HFF-Myc (cell line): ENCODE measurements around the gene VPS39.

ENCODE experiments used
- DNase-seq: peaks from one replicate; pipeline ENCODE4 v3.0.0-alpha.2; 2011; ENCODE audit warnings: low read depth; ENCODE audit errors: extremely low read depth
- H3K4me3 ChIP-seq: replicated peaks from 2 replicates; pipeline ENCODE4 v1.5.1; 2011; ENCODE audit warnings: low read depth, mild to moderate bottlenecking, control low read depth, low read length
- TF ChIP-seq, protein P1 (sequence below): IDR thresholded peaks from 2 replicates; pipeline ENCODE4 v1.5.1; 2012; ENCODE audit warnings: mild to moderate bottlenecking, low read depth, low read length, control low read depth; ENCODE audit errors: missing control alignments

VPS39 gene, protein sequence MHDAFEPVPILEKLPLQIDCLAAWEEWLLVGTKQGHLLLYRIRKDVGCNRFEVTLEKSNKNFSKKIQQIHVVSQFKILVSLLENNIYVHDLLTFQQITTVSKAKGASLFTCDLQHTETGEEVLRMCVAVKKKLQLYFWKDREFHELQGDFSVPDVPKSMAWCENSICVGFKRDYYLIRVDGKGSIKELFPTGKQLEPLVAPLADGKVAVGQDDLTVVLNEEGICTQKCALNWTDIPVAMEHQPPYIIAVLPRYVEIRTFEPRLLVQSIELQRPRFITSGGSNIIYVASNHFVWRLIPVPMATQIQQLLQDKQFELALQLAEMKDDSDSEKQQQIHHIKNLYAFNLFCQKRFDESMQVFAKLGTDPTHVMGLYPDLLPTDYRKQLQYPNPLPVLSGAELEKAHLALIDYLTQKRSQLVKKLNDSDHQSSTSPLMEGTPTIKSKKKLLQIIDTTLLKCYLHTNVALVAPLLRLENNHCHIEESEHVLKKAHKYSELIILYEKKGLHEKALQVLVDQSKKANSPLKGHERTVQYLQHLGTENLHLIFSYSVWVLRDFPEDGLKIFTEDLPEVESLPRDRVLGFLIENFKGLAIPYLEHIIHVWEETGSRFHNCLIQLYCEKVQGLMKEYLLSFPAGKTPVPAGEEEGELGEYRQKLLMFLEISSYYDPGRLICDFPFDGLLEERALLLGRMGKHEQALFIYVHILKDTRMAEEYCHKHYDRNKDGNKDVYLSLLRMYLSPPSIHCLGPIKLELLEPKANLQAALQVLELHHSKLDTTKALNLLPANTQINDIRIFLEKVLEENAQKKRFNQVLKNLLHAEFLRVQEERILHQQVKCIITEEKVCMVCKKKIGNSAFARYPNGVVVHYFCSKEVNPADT

DNA sequence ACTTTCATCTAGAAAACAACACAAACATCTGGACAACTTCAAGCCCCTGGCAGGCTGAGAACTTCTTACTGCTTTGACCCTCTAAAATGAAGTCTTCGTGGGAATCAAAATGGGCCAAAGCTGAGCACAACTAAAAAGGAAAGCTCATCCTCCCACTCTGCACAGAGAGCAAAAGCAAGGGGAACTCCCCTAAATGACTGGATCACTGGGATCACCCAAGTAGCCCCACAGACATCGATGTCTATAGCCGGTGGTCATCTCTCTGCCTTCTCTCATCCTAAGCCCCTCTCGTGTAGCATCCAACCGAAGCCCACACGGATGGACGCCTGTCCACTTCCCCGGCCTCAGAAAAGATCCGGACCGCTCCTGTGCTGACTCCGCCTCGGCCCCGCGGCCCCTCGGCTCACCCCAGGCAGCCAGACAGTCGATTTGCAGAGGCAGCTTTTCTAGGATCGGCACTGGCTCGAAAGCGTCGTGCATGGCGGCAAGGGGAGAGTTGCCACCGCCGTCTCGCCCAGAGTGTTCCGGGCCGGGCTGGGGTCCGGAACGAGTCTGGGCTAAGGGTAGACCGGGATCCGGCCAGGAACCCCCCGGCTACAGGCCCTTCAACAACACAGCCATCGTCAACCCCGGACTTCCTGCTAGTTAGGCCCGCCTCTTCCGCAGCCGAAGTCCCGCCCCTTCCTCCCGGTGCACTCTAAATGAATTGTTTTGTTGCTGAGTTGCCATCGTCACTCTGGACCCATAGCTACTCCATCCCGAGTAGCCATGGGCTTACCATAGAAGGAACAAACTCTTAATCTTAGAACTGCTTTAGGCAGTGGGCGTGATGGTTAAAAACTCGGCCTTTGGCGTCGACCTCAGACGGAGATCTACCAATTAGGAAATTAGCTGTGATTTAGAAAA lies at the start of gene VPS39:
VPS39 (minus strand) TSS at position 631 of the 906 bp plus-strand sequence; CDS start at position 480, 151 bp downstream.
- peak; percentile 67 for DNase-seq
- TF ChIP-seq, protein P1, sequence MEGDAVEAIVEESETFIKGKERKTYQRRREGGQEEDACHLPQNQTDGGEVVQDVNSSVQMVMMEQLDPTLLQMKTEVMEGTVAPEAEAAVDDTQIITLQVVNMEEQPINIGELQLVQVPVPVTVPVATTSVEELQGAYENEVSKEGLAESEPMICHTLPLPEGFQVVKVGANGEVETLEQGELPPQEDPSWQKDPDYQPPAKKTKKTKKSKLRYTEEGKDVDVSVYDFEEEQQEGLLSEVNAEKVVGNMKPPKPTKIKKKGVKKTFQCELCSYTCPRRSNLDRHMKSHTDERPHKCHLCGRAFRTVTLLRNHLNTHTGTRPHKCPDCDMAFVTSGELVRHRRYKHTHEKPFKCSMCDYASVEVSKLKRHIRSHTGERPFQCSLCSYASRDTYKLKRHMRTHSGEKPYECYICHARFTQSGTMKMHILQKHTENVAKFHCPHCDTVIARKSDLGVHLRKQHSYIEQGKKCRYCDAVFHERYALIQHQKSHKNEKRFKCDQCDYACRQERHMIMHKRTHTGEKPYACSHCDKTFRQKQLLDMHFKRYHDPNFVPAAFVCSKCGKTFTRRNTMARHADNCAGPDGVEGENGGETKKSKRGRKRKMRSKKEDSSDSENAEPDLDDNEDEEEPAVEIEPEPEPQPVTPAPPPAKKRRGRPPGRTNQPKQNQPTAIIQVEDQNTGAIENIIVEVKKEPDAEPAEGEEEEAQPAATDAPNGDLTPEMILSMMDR, result no peak
- H3K4me3 ChIP-seq, result peak within 1 kb of the TSS; percentile 95

DNA sequence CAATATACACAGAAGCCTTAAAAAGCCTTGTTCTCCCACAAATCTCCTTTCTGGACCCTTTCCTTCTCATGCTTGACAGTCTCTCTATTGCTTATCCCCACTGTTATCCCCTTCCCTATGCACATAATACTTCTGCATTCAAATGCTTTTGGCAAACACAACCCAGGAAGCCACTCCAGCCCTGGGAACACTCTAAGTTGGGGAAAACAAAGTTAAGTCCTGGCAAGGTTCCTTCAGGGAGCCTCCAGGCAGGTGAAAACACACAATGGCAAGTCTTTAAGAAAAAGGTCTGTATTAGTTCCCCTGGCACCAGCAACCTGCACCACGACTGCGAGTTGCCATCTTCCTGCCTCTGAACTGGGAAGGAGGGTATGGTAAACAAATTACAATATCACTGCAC lies 45.2 kb upstream of the VPS39 start:
- DNase-seq, result no peak
- TF ChIP-seq, protein P1, result no peak

DNA sequence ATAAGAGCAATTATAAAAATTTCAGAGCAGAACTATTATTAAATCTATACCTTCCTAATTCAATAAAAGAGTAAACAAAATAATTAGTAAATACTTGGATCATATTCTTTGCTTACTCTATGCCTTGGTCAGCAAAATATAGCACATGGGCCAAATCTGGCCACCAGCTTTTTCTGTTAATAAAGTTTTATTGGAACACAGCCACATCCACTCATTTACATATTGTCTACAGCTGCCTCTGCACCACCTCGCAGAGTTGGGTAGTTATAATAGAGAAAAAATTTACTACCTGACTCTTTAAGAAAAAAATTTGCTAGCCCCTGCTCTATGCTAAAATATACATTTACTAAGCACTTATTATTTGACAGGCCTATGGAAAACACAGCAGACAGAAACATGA lies 32.7 kb upstream of the VPS39 start:
- DNase-seq, result no peak
- H3K4me3 ChIP-seq, result no peak overlapping the region
- TF ChIP-seq, protein P1, result no peak

More for the DNA sequence above, 45.2 kb upstream of the VPS39 start:
- H3K4me3 ChIP-seq, result no peak overlapping the region

DNA sequence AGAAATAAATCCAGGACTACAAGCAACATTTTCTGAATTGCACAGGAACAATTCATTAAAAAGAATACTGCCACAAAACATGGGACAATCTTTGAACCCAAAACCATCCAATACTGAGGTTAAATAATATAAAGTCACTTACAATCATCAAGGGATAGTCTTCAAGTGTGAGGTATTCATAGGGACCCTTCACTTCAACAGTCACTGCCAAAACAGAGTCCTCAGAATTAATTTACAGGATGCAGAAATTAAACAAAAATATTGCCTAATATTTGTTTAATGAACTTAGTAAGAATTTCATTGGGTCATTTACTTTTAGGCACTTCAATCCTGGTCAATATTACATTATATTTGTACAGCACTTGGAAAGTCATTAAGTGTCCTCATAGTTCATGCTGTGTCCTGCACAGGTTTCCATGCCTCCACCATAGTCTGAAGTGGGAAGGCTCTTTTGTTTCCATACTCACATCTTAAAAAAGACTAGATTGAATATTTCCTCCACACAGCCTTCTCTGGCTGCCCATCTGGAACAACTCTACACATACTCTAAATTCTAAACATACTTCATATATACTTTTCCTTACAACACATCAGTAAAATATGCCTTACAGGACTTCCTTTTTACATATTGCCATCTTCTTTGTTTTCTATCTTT lies 31.6 kb upstream of the VPS39 start:
- TF ChIP-seq, protein P1, result no peak
- DNase-seq, result no peak
- H3K4me3 ChIP-seq, result no peak overlapping the region

DNA sequence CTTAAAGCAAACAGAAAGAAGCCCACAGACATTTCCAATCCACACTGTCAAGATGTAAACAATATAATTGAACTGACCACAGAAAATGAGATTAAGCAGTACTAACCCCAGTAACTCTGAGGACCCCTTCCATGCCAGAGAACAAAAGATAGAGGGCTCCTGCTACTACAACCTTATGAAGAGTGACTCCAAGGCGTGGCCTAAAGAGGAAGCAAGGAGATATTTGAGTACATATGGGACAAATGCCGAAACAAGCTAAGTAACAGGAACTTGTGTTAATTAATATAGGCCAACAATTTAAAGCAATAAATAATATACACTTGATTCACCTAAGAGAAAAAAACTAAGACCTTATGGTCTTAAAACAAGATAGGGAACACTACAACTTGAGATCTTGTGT lies 25.0 kb upstream of the VPS39 start:
- TF ChIP-seq, protein P1, result no peak
- no peak for DNase-seq
- no peak overlapping the region for H3K4me3 ChIP-seq

DNA sequence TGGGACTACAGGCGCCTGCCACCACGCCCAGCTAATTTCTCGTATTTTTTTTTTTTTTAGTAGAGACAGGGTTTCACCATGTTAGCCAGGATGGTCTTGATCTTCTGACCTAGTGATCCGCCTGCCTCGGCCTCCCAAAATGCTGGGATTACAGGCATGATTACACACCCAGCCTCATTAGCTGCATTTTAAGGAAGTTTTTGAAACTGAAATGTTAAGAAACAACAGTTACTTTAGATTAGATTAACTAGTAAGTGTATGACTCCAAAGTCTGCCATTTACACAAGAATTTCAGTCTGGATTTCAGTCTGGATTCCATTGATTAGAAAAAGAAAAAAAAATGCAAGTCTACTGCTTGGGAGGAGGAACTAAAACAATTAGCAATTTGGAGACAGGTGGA lies 24.5 kb upstream of the VPS39 start:
- DNase-seq, result no peak
- TF ChIP-seq, protein P1, result no peak
- H3K4me3 ChIP-seq, result no peak overlapping the region
